ENCODE measurements around the gene MACROD2. TPM values are rescaled to one million over a fixed set of nuclear protein-coding genes. Genes with fewer than 3 reads are reported as not detected.

MACROD2 gene
- total RNA-seq, 2 donors from 2014 or later, result 0.95 to 4.2 TPM

DNA sequence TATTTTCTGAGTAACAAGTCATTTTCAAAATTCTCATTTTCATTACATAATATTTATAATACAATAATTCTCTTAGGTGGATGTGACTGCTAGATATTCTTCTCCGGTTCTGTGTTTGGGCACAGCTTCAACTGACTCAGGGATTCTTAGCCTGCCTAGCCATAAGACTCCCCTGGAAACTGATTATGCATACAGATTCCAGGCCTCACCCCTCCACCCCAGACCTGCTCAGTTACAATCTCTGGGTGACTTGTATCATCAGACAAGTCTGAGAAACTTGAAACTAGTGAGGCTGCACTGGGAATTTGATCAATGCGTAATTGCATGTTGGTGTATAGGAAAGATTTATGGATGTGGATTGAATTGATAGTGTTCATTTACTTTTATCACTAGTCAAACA is 316.7 kb downstream of the MACROD2 start:
- Histone ChIP-seq H3K4me3 (no peak overlapping the region), H3K36me3 (no peaks in the 10 kb centered on the region), H3K9me3 (no peaks in the 10 kb centered on the region), H3K27ac (no peak overlapping the region), H3K4me1 (ENCODE audit: control insufficient read depth in 1 of 2, low read depth in 2 of 2) (no peaks in the 10 kb centered on the region), H3K27me3 (replicated peaks; ENCODE audit: insufficient read depth) (no peaks in the 10 kb centered on the region)
- ATAC-seq (ENCODE audit: insufficient number of reproducible peaks, low FRiP score, low read depth), result no peak
- TF ChIP-seq, protein P1, sequence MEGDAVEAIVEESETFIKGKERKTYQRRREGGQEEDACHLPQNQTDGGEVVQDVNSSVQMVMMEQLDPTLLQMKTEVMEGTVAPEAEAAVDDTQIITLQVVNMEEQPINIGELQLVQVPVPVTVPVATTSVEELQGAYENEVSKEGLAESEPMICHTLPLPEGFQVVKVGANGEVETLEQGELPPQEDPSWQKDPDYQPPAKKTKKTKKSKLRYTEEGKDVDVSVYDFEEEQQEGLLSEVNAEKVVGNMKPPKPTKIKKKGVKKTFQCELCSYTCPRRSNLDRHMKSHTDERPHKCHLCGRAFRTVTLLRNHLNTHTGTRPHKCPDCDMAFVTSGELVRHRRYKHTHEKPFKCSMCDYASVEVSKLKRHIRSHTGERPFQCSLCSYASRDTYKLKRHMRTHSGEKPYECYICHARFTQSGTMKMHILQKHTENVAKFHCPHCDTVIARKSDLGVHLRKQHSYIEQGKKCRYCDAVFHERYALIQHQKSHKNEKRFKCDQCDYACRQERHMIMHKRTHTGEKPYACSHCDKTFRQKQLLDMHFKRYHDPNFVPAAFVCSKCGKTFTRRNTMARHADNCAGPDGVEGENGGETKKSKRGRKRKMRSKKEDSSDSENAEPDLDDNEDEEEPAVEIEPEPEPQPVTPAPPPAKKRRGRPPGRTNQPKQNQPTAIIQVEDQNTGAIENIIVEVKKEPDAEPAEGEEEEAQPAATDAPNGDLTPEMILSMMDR (IDR thresholded peaks at IDR 0.05), result no peak
- DNase-seq (ENCODE audit: low spot score), result no peak

DNA sequence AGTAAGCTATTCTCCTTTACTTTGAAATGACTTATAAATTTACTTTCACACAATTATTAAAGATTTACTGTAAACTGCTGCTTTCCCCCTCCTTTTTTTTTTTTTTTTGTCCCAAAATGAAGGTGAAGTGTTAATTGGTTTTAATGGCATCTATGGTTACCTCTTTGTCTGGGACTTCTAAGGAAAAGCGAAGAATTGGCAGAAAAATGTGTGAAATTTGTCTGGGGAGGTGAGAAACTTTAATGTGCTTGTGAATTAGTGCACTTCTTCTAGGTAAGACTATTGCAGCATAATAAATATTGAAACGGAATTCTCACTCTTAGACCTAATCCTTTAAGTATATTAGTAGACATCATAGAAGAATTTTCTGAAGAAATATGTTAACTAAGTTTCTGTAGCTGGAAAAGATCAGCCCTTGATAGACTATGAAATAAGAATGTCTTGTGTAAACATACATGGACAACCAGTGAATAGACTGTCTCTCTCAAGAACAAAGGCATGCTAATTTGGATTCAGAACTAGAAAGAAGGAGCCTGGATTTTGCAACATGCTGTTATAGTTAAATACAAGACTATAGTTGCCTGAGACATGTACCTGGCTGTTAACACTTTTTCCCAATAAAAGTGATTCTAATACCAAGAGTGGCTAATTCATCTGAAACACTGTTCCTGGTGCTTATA is 318.2 kb downstream of the MACROD2 start:
- ATAC-seq (ENCODE audit: insufficient number of reproducible peaks, low FRiP score, low read depth), result no peak
- no peaks in the 10 kb centered on the region for H3K27me3 ChIP-seq (replicated peaks; ENCODE audit: insufficient read depth)
- no peak overlapping the region for H3K4me3 ChIP-seq
- TF ChIP-seq, protein P1 (IDR thresholded peaks at IDR 0.05), result no peak
- DNase-seq (ENCODE audit: low spot score), result no peak
- no peaks in the 10 kb centered on the region for H3K4me1 ChIP-seq (ENCODE audit: control insufficient read depth in 1 of 2, low read depth in 2 of 2)
- no peaks in the 10 kb centered on the region for H3K36me3 ChIP-seq
- no peak overlapping the region for H3K27ac ChIP-seq
- no peaks in the 10 kb centered on the region for H3K9me3 ChIP-seq

DNA sequence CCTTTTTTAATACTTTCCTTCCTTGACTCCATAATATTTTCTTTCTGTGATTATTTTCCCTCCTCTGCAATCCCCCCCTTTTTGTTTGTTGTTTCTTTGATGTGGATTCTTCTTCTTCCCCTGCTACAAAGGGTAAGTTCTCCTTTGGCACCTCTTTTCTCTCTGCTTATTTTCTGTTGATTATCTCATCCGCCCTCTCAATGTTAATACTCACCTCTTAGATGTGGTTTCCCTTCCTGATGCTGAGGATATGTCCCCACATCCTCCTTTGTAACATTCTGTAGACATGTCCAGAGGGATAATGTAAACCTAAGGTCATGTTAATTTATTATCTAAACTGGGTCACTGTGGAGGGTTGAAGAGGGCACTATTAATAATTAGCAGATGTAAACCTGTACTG is 324.4 kb downstream of the MACROD2 start:
- TF ChIP-seq, protein P1 (IDR thresholded peaks at IDR 0.05), result no peak
- Histone ChIP-seq H3K27me3 (replicated peaks; ENCODE audit: insufficient read depth) (no peaks in the 10 kb centered on the region), H3K9me3 (no peaks in the 10 kb centered on the region), H3K27ac (no peak overlapping the region), H3K36me3 (no peaks in the 10 kb centered on the region), H3K4me1 (ENCODE audit: control insufficient read depth in 1 of 2, low read depth in 2 of 2) (no peaks in the 10 kb centered on the region), H3K4me3 (no peak overlapping the region)
- no peak for DNase-seq (ENCODE audit: low spot score)
- no peak for ATAC-seq (ENCODE audit: insufficient number of reproducible peaks, low FRiP score, low read depth)

DNA sequence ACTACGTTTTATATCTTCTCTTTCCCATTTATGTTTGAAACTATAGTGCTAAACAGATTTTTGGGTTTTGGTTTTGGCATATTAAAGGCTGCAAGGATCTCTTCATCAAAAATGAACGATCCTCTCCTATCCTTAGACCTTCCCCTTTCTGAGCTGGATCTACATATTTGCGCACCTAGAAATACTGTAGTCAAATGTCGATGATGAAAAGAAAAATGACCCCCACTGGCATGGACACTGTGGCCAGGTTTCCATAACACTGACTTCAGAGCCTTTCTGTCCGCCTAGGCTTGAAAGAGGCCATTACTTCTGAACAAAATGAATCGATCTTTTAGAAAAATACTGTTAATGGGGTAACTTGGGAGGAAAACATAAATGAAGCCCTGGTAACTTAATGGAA is 336.3 kb downstream of the MACROD2 start:
- TF ChIP-seq, protein P1 (IDR thresholded peaks at IDR 0.05), result no peak
- Histone ChIP-seq H3K27ac (no peak overlapping the region), H3K36me3 (no peaks in the 10 kb centered on the region), H3K4me1 (ENCODE audit: control insufficient read depth in 1 of 2, low read depth in 2 of 2) (peaks cover 0 to 3% of the 10 kb centered on the region in 2 donors), H3K9me3 (no peaks in the 10 kb centered on the region), H3K27me3 (replicated peaks; ENCODE audit: insufficient read depth) (no peaks in the 10 kb centered on the region), H3K4me3 (no peak overlapping the region)
- DNase-seq (ENCODE audit: low spot score) (no peak), ATAC-seq (ENCODE audit: insufficient number of reproducible peaks, low FRiP score, low read depth) (no peak)

DNA sequence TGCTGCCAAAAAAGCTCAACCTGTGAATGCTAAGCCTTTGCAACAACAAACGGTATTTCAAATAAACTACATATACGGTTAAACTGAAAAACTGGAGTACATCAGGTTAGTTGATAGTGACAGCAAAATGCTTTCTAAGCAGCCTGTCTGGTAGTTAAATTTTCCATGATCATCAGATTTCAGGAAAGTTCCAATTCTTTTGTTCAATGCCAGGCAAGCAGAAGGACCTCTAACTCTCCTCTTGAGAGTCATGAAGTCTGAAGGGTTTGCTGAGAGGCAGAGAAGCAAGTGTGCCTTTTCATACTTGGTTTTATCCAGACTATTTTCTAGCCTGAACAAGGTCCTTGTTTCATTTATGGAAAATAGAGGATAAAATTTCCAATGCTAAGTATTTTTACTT is 337.6 kb downstream of the MACROD2 start:
- no peak overlapping the region for H3K27ac ChIP-seq
- no peak for DNase-seq (ENCODE audit: low spot score)

More for the DNA sequence above, 337.6 kb downstream of the MACROD2 start:
- TF ChIP-seq, protein P1 (IDR thresholded peaks at IDR 0.05), result no peak
- H3K9me3 ChIP-seq, result no peaks in the 10 kb centered on the region
- H3K4me3 ChIP-seq, result no peak overlapping the region
- H3K36me3 ChIP-seq, result no peaks in the 10 kb centered on the region
- H3K4me1 ChIP-seq (ENCODE audit: control insufficient read depth in 1 of 2, low read depth in 2 of 2), result peaks cover 0 to 3% of the 10 kb centered on the region in 2 donors
- no peaks in the 10 kb centered on the region for H3K27me3 ChIP-seq (replicated peaks; ENCODE audit: insufficient read depth)
- ATAC-seq (ENCODE audit: insufficient number of reproducible peaks, low FRiP score, low read depth), result no peak
